GM19467 (cell line): ENCODE results near the gene HEXIM1.

Experiments used
- ATAC-seq: cut with Tn5 transposase; IDR thresholded peaks from one replicate; pipeline ENCODE4 v1.9.1; 2021; ENCODE audit warnings: mild to moderate bottlenecking, moderate library complexity; ENCODE audit not compliant: unreplicated experiment

Gene HEXIM1

GRCh38 chr17:45168991-45169752, 20.9 kb downstream of the HEXIM1 start:
- no peak for ATAC-seq

GRCh38 chr17:45170280-45170930, 22.1 kb downstream of the HEXIM1 start:
- ATAC-seq = no peak

- no peak for ATAC-seq
These were observed 22.7 kb downstream of the HEXIM1 start for GRCh38 chr17:45170931-45171337.

- ATAC-seq = no peak
These were observed 23.3 kb downstream of the HEXIM1 start for GRCh38 chr17:45171338-45172231.

GRCh38 chr17:45172232-45172540, 23.9 kb downstream of the HEXIM1 start:
- no peak for ATAC-seq

GRCh38 chr17:45172541-45173286, 24.4 kb downstream of the HEXIM1 start:
- ATAC-seq = no peak

GRCh38 chr17:45175759-45176115, 27.5 kb downstream of the HEXIM1 start:
- ATAC-seq = no peak

GRCh38 chr17:45177563-45177962, 29.3 kb downstream of the HEXIM1 start:
- ATAC-seq = no peak

- no peak for ATAC-seq
These were observed 35.9 kb downstream of the HEXIM1 start for GRCh38 chr17:45184144-45184543.

- ATAC-seq = no peak
These were observed 38.6 kb downstream of the HEXIM1 start for GRCh38 chr17:45186801-45187354.

- ATAC-seq = no peak
These were observed 40.7 kb downstream of the HEXIM1 start for GRCh38 chr17:45189009-45189408.

GRCh38 chr17:45190503-45191255, 42.4 kb downstream of the HEXIM1 start:
- ATAC-seq = no peak

- no peak for ATAC-seq
These were observed 47.1 kb downstream of the HEXIM1 start for GRCh38 chr17:45195424-45195823.

GRCh38 chr17:45197108-45197507, 48.8 kb downstream of the HEXIM1 start:
- no peak for ATAC-seq

- ATAC-seq = peak; percentile 66
These were observed 49.5 kb downstream of the HEXIM1 start for GRCh38 chr17:45197555-45198334.

GRCh38 chr17:45200701-45201100, 52.4 kb downstream of the HEXIM1 start:
- ATAC-seq = no peak

- ATAC-seq = no peak
These were observed 53.2 kb downstream of the HEXIM1 start for GRCh38 chr17:45201457-45201856.
